Hepatocyte (in vitro differentiated cells): Measurements from ENCODE around the gene MUC2. TPM values are rescaled to one million over a fixed set of nuclear protein-coding genes. Genes with fewer than 3 reads are reported as not detected.

Experiments
- DNase-seq: peaks from one replicate; pipeline ENCODE4 v3.0.0-alpha.2; 2016; ENCODE audit warnings: low spot score
- H2AFZ ChIP-seq: fragments of 200-600 bp; sonication (generic); 2 replicates; pipeline ENCODE4 v1.6.0; 2016; ENCODE audit warnings: antibody characterized with exemption, mild to moderate bottlenecking
- H3K27ac ChIP-seq: fragments of 200-600 bp; sonication (generic); 2 replicates; pipeline ENCODE4 v1.5.1; 2016; ENCODE audit warnings: mild to moderate bottlenecking
- H3K27me3 ChIP-seq: fragments of 200-600 bp; sonication (generic); 2 replicates; pipeline ENCODE4 v1.6.1; 2016
- H3K36me3 ChIP-seq: fragments of 200-600 bp; sonication (generic); replicated peaks from 2 replicates; pipeline ENCODE4 v1.5.1; 2016; ENCODE audit warnings: low read depth; ENCODE audit not compliant: insufficient read depth
- H3K4me1 ChIP-seq: fragments of 200-600 bp; sonication (generic); 2 replicates; pipeline ENCODE4 v1.5.1; 2016; ENCODE audit warnings: mild to moderate bottlenecking, moderate library complexity; ENCODE audit not compliant: insufficient read depth
- H3K4me2 ChIP-seq: fragments of 200-600 bp; sonication (generic); 2 replicates; pipeline ENCODE4 v1.6.0; 2016
- H3K4me3 ChIP-seq: fragments of 200-600 bp; sonication (generic); 2 replicates; pipeline ENCODE4 v1.5.1; 2016; ENCODE audit warnings: mild to moderate bottlenecking
- H3K79me2 ChIP-seq: fragments of 200-600 bp; sonication (generic); 2 replicates; pipeline ENCODE4 v1.6.0; 2017; ENCODE audit warnings: mild to moderate bottlenecking
- H3K9me2 ChIP-seq: fragments of 200-600 bp; sonication (generic); replicated peaks from 2 replicates; pipeline ENCODE4 v1.6.0; 2017; ENCODE audit warnings: mild to moderate bottlenecking; ENCODE audit not compliant: insufficient read depth
- H3K9me3 ChIP-seq: fragments of 200-600 bp; sonication (generic); 2 replicates; pipeline ENCODE4 v1.5.1; 2016; ENCODE audit warnings: low read depth, mild to moderate bottlenecking
- H4K20me1 ChIP-seq: fragments of 200-600 bp; sonication (generic); 2 replicates; pipeline ENCODE4 v1.6.0; 2016; ENCODE audit warnings: mild to moderate bottlenecking; ENCODE audit not compliant: insufficient read depth, poor library complexity, severe bottlenecking
- CTCF ChIP-seq: fragments of 200-600 bp; sonication (generic); IDR thresholded peaks from 2 replicates; pipeline ENCODE4 v1.5.1; 2016; ENCODE audit warnings: antibody characterized with exemption, mild to moderate bottlenecking; ENCODE audit not compliant: poor library complexity
- EZH2 ChIP-seq: fragments of 200-600 bp; sonication (generic); IDR thresholded peaks from 2 replicates; pipeline ENCODE4 v1.6.1; 2016; ENCODE audit warnings: antibody characterized with exemption, mild to moderate bottlenecking, borderline replicate concordance
- EZH2phosphoT487 ChIP-seq: fragments of 200-600 bp; sonication (generic); IDR thresholded peaks from one replicate; pipeline ENCODE4 v1.6.1; 2018; ENCODE audit warnings: antibody characterized with exemption, mild to moderate bottlenecking, low read depth, moderate library complexity; ENCODE audit not compliant: unreplicated experiment, severe bottlenecking
- WGBS: methylation state at CpG from one replicate; pipeline ENCODE4 v1.1.6; 2016; ENCODE audit warnings: low lambda C conversion rate; ENCODE audit errors: missing lambda C conversion rate; 5-methylcytosine and 5-hydroxymethylcytosine counted together
- polyA plus RNA-seq: library from polyadenylated mRNA; unstranded; fragments of >200 nt; fragmentation: Nextera tagmentation; extraction: Ambion mirVana; gene quantifications from 2 replicates; pipeline ENCODE4 v1.2.1, GENCODE V29; 2016
- total RNA-seq: library from RNA; depleted of rRNA; stranded (reverse); fragments of >200 nt; gene quantifications from 2 replicates; pipeline ENCODE4 v1.2.3, GENCODE V29; 2014

Gene MUC2
- total and polyA plus RNA-seq, 2 experiments from 2014 or later: 0.77 to 6.7 TPM

GRCh38 chr11:1087279-1087960, 12.7 kb downstream of the MUC2 start:
- TF ChIP-seq CTCF (no peak), EZH2phosphoT487 (no peak), EZH2 (no peak)
- H3K27ac ChIP-seq: no peak overlapping the region
- no peak overlapping the region for H3K4me2 ChIP-seq
- H3K9me2 ChIP-seq: no peaks in the 10 kb centered on the region
- no peaks in the 10 kb centered on the region for H4K20me1 ChIP-seq
- H3K27me3 ChIP-seq: no peaks in the 10 kb centered on the region
- WGBS: 95% methylated on average over 15 of the region's 17 CpGs
- H3K79me2 ChIP-seq: no peaks in the 10 kb centered on the region
- H3K36me3 ChIP-seq: no peaks in the 10 kb centered on the region
- no peak for DNase-seq
- no peak overlapping the region for H3K4me3 ChIP-seq
- no peak overlapping the region for H2AFZ ChIP-seq
- no peaks in the 10 kb centered on the region for H3K9me3 ChIP-seq
- H3K4me1 ChIP-seq: no peaks in the 10 kb centered on the region

GRCh38 chr11:1087961-1088926, 13.6 kb downstream of the MUC2 start:
- Histone ChIP-seq H3K9me3 (no peaks in the 10 kb centered on the region), H4K20me1 (no peaks in the 10 kb centered on the region), H3K4me3 (no peak overlapping the region), H3K36me3 (no peaks in the 10 kb centered on the region), H3K9me2 (no peaks in the 10 kb centered on the region), H3K27ac (no peak overlapping the region), H3K4me2 (no peak overlapping the region), H3K27me3 (no peaks in the 10 kb centered on the region), H3K4me1 (no peaks in the 10 kb centered on the region), H3K79me2 (no peaks in the 10 kb centered on the region), H2AFZ (no peak overlapping the region)
- 96% methylated on average over 22 of the region's 40 CpGs for WGBS
- TF ChIP-seq EZH2phosphoT487 (no peak), CTCF (no peak), EZH2 (no peak)
- no peak for DNase-seq

- H3K36me3 ChIP-seq: no peaks in the 10 kb centered on the region
- no peaks in the 10 kb centered on the region for H3K4me1 ChIP-seq
- H3K9me3 ChIP-seq: no peaks in the 10 kb centered on the region
- TF ChIP-seq EZH2: no peak
- TF ChIP-seq CTCF: no peak
- TF ChIP-seq EZH2phosphoT487: no peak
- no peaks in the 10 kb centered on the region for H3K9me2 ChIP-seq
- no peak overlapping the region for H3K4me3 ChIP-seq
- H3K4me2 ChIP-seq: no peak overlapping the region
- WGBS: 94% methylated on average over 32 of the region's 33 CpGs
- no peak overlapping the region for H2AFZ ChIP-seq
- H3K27me3 ChIP-seq: no peaks in the 10 kb centered on the region
- H3K27ac ChIP-seq: no peak overlapping the region
- H3K79me2 ChIP-seq: no peaks in the 10 kb centered on the region
- no peaks in the 10 kb centered on the region for H4K20me1 ChIP-seq
- no peak for DNase-seq
Observed at GRCh38 chr11:1088927-1089737, 14.5 kb downstream of the MUC2 start.
